K562 (cell line): ENCODE data around the gene POLN. TPM values are rescaled to one million over a fixed set of nuclear protein-coding genes. Genes with fewer than 3 reads are reported as not detected.

Source experiments
- ATAC-seq: fragments of 200-7000 bp; cut with Tn5 transposase; 3 replicates; pipeline ENCODE4 v1.9.1; 2020; ENCODE audit warnings: moderate library complexity
- BruUV-seq: library from RNA; stranded (reverse); fragments of 400-500 nt; replicated peaks from 2 replicates; lab custom pipeline; 2021; lab: Mats Ljungman, UMichigan
- CTCF ChIA-PET: fragments of 300-600 bp; formaldehyde crosslinking; extraction: SDS; loops from one replicate; lab custom pipeline; 2021; ENCODE audit warnings: low intra/inter-chr PET ratio; lab: Yijun Ruan, JAX
- POLR2A ChIA-PET: fragments of 300-600, 350-650 bp; sonication (Branson Sonifier 250); formaldehyde crosslinking; extraction: SDS; loops from one replicate; lab custom pipeline; 2021; ENCODE audit warnings: antibody characterized with exemption, inconsistent platforms; lab: Yijun Ruan, JAX
- DNase-seq, 4 experiments: peaks; one replicate each; pipeline versions ENCODE4 v3.0.0 to v3.0.0-alpha.2; 2011 to 2018; ENCODE audit warnings: low spot score in 3 of 4, mixed read lengths in 3 of 4; ENCODE audit errors: extremely low read depth in 1 of 4
- FAIRE-seq: peaks from 2 replicates; lab custom pipeline; 2011; peaks lifted over from hg19 to GRCh38; lab: Jason Lieb, UNC
- H2AFZ ChIP-seq: 2 replicates; pipeline ENCODE4 v1.6.0; 2011; ENCODE audit warnings: low read depth, low read length, control low read depth, inconsistent platforms
- H3K27ac ChIP-seq: fragments of 200-600 bp; 3 replicates; pipeline ENCODE4 v1.8.0; 2011; ENCODE audit warnings: low read depth, mild to moderate bottlenecking, control low read depth, inconsistent platforms, low read length, moderate library complexity, mixed read lengths; ENCODE audit errors: extremely low read depth
- H3K27me3 ChIP-seq, 2 experiments: fragments of 300-600 bp in 1 of 2; 2 replicates in 1 of 2; 3 replicates in 1 of 2; pipeline versions ENCODE4 v1.6.0 to v1.8.0; 2011; ENCODE audit warnings: inconsistent platforms in 2 of 2, low read length in 2 of 2, mild to moderate bottlenecking in 1 of 2, mixed read lengths in 1 of 2, moderate library complexity in 1 of 2; ENCODE audit not compliant: control insufficient read depth in 2 of 2, insufficient read depth in 2 of 2
- H3K36me3 ChIP-seq: fragments of 300-600 bp; 3 replicates; pipeline ENCODE4 v1.8.0; 2011; ENCODE audit warnings: mild to moderate bottlenecking, low read length, inconsistent platforms; ENCODE audit not compliant: control insufficient read depth, insufficient read depth
- H3K4me1 ChIP-seq, 2 experiments: fragments of 200-600 bp in 1 of 2; replicated peaks in 1 of 2; 2 replicates in 1 of 2; 3 replicates in 1 of 2; pipeline versions ENCODE4 v1.5.1 to v1.8.0; 2011; ENCODE audit warnings: inconsistent platforms in 2 of 2, low read length in 2 of 2, mild to moderate bottlenecking in 1 of 2, mixed read lengths in 1 of 2, moderate library complexity in 1 of 2; ENCODE audit not compliant: control insufficient read depth in 2 of 2, insufficient read depth in 2 of 2
- H3K4me2 ChIP-seq: 2 replicates; pipeline ENCODE4 v1.6.1; 2011; ENCODE audit warnings: low read length, control low read depth, inconsistent platforms, mixed read lengths; ENCODE audit not compliant: insufficient read depth
- H3K4me3 ChIP-seq: fragments of 200-600 bp; sonication (generic), shearing (Covaris generic); 2 replicates; pipeline ENCODE4 v1.5.1; 2016; ENCODE audit warnings: control low read depth, inconsistent platforms
- H3K79me2 ChIP-seq: fragments of 200-600 bp; 3 replicates; pipeline ENCODE4 v1.8.0; 2011; ENCODE audit warnings: low read length, inconsistent platforms; ENCODE audit not compliant: control insufficient read depth, insufficient read depth
- H3K9ac ChIP-seq, 2 experiments: 2 replicates each; pipeline versions ENCODE4 v1.6.0 to v1.6.1; 2011; ENCODE audit warnings: low read depth in 2 of 2, low read length in 2 of 2, control low read depth in 1 of 2, inconsistent platforms in 1 of 2, mild to moderate bottlenecking in 1 of 2, mixed read lengths in 1 of 2; ENCODE audit not compliant: insufficient read depth in 1 of 2
- H3K9me1 ChIP-seq: one replicate; pipeline ENCODE4 v1.6.0; 2011; ENCODE audit warnings: inconsistent platforms, mild to moderate bottlenecking, low read length, moderate library complexity; ENCODE audit not compliant: control insufficient read depth, insufficient read depth
- H3K9me3 ChIP-seq: replicated peaks from 2 replicates; pipeline ENCODE4 v1.5.1; 2011; ENCODE audit warnings: low read depth, low read length, inconsistent platforms; ENCODE audit not compliant: control insufficient read depth, insufficient read depth
- H4K20me1 ChIP-seq: replicated peaks from 2 replicates; pipeline ENCODE4 v1.6.1; 2011; ENCODE audit warnings: low read length, inconsistent platforms, mixed read lengths; ENCODE audit not compliant: control insufficient read depth, insufficient read depth
- CREB3 ChIP-seq: fragments of 450-650 bp; conservative IDR thresholded peaks from 2 replicates; pipeline ENCODE4 v1.6.1; 2016; ENCODE audit warnings: missing genetic modification characterization, low read depth, mild to moderate bottlenecking, missing compliant biosample characterization, moderate library complexity
- CREBBP ChIP-seq: IDR thresholded peaks from one replicate; pipeline ENCODE4 v1.6.1; 2012; ENCODE audit warnings: low read depth, mild to moderate bottlenecking, control low read depth, inconsistent platforms, low read length
- EZH2 ChIP-seq: IDR thresholded peaks from 2 replicates; pipeline ENCODE4 v1.6.1; 2012; ENCODE audit warnings: low read depth, mild to moderate bottlenecking, inconsistent platforms, low read length, borderline replicate concordance
- HMGN3 ChIP-seq: IDR thresholded peaks from 2 replicates; pipeline ENCODE4 v1.6.1; 2011; ENCODE audit warnings: borderline replicate concordance, low read depth, mild to moderate bottlenecking, mixed read lengths, low read length; ENCODE audit not compliant: insufficient read length; ENCODE audit errors: extremely low read depth
- KAT2B ChIP-seq: IDR thresholded peaks from one replicate; pipeline ENCODE4 v1.6.1; 2012; ENCODE audit warnings: low read depth, mild to moderate bottlenecking, control low read depth, inconsistent platforms, low read length, moderate library complexity
- MBD2 ChIP-seq: sonication (generic); IDR thresholded peaks from 2 replicates; pipeline ENCODE4 v1.6.1; 2016; ENCODE audit warnings: low read depth, borderline replicate concordance
- RFX5 ChIP-seq: IDR thresholded peaks from 2 replicates; pipeline ENCODE4 v1.6.1; 2011; ENCODE audit warnings: low read depth, mild to moderate bottlenecking, improper control_type of control experiment, low read length
- STAT5A ChIP-seq: IDR thresholded peaks from 2 replicates; pipeline ENCODE4 v1.6.1; 2012; ENCODE audit warnings: low read length, inconsistent platforms, borderline replicate concordance
- ZNF134 ChIP-seq: fragments of 250-450 bp; sonication (Bioruptor Pico); conservative IDR thresholded peaks from 2 replicates; pipeline ENCODE4 v1.4.0; 2020
- ZNF780A ChIP-seq: fragments of 250-450 bp; sonication (Bioruptor Pico); IDR thresholded peaks from 2 replicates; pipeline ENCODE4 v1.5.0; 2021; ENCODE audit warnings: mild to moderate bottlenecking
- WGBS: fragments of 100-300 bp; shearing (Covaris generic); methylation state at CpG from one replicate; pipeline ENCODE4 v1.1.6; 2016; ENCODE audit warnings: low coverage, mixed read lengths; ENCODE audit not compliant: insufficient coverage; ENCODE audit errors: missing lambda C conversion rate; 5-methylcytosine and 5-hydroxymethylcytosine counted together
- in situ Hi-C: fragments of 300-500 bp; cut with MboI; formaldehyde crosslinking; loops from 4 replicates; pipeline ENCODE4 v1.15.0; 2018; ENCODE audit warnings: inconsistent platforms, mixed read lengths
- intact Hi-C: fragments of 100-400 bp; cut with micrococcal nuclease; formaldehyde crosslinking; loops from 2 replicates; pipeline ENCODE4 v1.14.2; 2022
- polyA plus RNA-seq, 8 experiments: library from polyadenylated mRNA; depleted of rRNA in 4 of 8; stranded (reverse) in 5 of 8; unstranded in 3 of 8; fragments of >200 nt; fragmentation: Nextera tagmentation in 2 of 8; fragmentation: Illumina TruSeq in 1 of 8; extraction: Ambion mirVana in 2 of 8; extraction: Trizol in 1 of 8; gene quantifications; 2 replicates each; pipeline versions ENCODE4 v1.2.1 to v1.2.3, GENCODE V29; 2011 to 2014; ENCODE audit warnings: inconsistent platforms in 1 of 8, missing spikeins in 1 of 8
- total RNA-seq, 7 experiments: library from RNA; depleted of rRNA in 6 of 7; stranded (reverse); fragments of >200 nt in 6 of 7; fragmentation: Illumina TruSeq in 2 of 7; extraction: Trizol in 2 of 7; gene quantifications; 2 replicates each; pipeline versions ENCODE4 v1.2.1 to v1.2.3, GENCODE V29; 2011 to 2021; ENCODE audit warnings: low replicate concordance in 1 of 7
- TF ChIP-seq, protein P1 (sequence below): fragments of 250-450 bp; sonication (Bioruptor Pico); IDR thresholded peaks from 2 replicates; pipeline ENCODE4 v1.4.0; 2020; ENCODE audit warnings: mild to moderate bottlenecking, moderate library complexity
- TF ChIP-seq, protein P2 (sequence below), 3 experiments: fragments of 200-800 bp in 1 of 3; sonication (Bioruptor generic) in 1 of 3; sonication (generic) in 1 of 3; formaldehyde crosslinking in 1 of 3; IDR thresholded peaks; 2 replicates each; pipeline versions ENCODE4 v1.6.1 to v1.8.0; 2016 to 2022; ENCODE audit warnings: mild to moderate bottlenecking in 2 of 3, missing compliant biosample characterization in 2 of 3, missing genetic modification characterization in 2 of 3, missing genetic modification reagents in 1 of 3
- TF ChIP-seq, protein P3 (sequence below): sonication (generic); formaldehyde crosslinking; IDR thresholded peaks from 2 replicates; pipeline ENCODE4 v1.8.1; 2023; ENCODE audit warnings: mild to moderate bottlenecking, missing genetic modification reagents

POLN gene
- total and polyA plus RNA-seq, 9 of the 15 experiments (the other 6 are each of a cell fraction or from before 2014, with no cell fraction given), result 0.08 to 0.91 (median 0.32) TPM

DNA sequence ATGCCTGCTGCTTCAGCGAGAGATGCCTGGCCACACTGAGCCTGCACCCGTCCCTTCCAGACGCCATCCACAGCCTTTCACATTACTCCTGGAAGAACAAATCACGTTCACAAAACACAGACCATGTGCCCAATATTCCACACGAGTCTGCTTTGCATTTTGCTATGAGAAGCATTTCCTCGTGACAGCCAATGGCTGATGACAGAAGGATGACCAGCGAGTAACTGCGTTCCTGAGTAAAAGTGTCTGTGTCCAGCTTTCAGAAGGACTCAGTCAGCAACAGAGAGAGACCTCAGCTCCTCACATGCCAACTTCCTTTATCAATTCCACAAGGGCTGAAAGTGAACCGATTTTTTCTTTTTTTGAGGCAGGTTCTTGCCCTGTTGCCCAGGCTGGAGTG is 163.3 kb downstream of the POLN start:
- in situ Hi-C loops, result no loop called here
- H3K9ac ChIP-seq, result no peak overlapping the region

More for the DNA sequence above, 163.3 kb downstream of the POLN start:
- ChIA-PET CTCF (no interaction called here), POLR2A (interaction anchor here (1.0 kb wide), 1 partner anchor 11 kb away, joined by 3 read pairs; no protein-coding TSS in a partner anchor)
- Histone ChIP-seq H4K20me1 (no peaks in the 10 kb centered on the region), H3K9me3 (no peaks in the 10 kb centered on the region), H3K36me3 (no peaks in the 10 kb centered on the region), H3K27ac (no peak overlapping the region), H3K4me3 (no peak overlapping the region), H3K27me3 (peaks cover 14 to 48% of the 10 kb centered on the region in 2 experiments; a peak in 4 of 5 replicates), H3K79me2 (no peaks in the 10 kb centered on the region), H3K9me1 (no peaks in the 10 kb centered on the region), H3K4me2 (no peak overlapping the region), H3K4me1 (peaks cover 0 to 29% of the 10 kb centered on the region in 2 experiments; a peak in 2 of 5 replicates), H2AFZ (no peak overlapping the region)
- FAIRE-seq (no peak), DNase-seq (no peak), ATAC-seq (no peak)
- BruUV-seq, result no TSS peak
- intact Hi-C loops, result no loop called here
- 8% methylated on average over 9 of the region's 9 CpGs for WGBS
- TF ChIP-seq, protein P1, sequence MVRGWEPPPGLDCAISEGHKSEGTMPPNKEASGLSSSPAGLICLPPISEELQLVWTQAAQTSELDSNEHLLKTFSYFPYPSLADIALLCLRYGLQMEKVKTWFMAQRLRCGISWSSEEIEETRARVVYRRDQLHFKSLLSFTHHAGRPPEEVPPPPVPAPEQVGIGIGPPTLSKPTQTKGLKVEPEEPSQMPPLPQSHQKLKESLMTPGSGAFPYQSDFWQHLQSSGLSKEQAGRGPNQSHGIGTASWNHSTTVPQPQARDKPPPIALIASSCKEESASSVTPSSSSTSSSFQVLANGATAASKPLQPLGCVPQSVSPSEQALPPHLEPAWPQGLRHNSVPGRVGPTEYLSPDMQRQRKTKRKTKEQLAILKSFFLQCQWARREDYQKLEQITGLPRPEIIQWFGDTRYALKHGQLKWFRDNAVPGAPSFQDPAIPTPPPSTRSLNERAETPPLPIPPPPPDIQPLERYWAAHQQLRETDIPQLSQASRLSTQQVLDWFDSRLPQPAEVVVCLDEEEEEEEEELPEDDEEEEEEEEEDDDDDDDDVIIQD (CRISPR knock-in tag), result no peak
- TF ChIP-seq RFX5, result no peak
- TF ChIP-seq EZH2, result no peak
- TF ChIP-seq, protein P2, sequence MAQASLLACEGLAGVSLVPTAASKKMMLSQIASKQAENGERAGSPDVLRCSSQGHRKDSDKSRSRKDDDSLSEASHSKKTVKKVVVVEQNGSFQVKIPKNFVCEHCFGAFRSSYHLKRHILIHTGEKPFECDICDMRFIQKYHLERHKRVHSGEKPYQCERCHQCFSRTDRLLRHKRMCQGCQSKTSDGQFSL (CRISPR knock-in tag; IDR thresholded peaks at IDR 0.05), result no peak
- TF ChIP-seq, protein P2 (tag; IDR thresholded peaks at IDR 0.05), result no peak
- TF ChIP-seq CREBBP, result no peak
- no peak for TF ChIP-seq STAT5A
- TF ChIP-seq HMGN3, result no peak
- TF ChIP-seq CREB3 (tag), result no peak
- TF ChIP-seq ZNF134 (CRISPR knock-in tag), result no peak
- no peak for TF ChIP-seq MBD2
- no peak for TF ChIP-seq KAT2B
- TF ChIP-seq, protein P3, sequence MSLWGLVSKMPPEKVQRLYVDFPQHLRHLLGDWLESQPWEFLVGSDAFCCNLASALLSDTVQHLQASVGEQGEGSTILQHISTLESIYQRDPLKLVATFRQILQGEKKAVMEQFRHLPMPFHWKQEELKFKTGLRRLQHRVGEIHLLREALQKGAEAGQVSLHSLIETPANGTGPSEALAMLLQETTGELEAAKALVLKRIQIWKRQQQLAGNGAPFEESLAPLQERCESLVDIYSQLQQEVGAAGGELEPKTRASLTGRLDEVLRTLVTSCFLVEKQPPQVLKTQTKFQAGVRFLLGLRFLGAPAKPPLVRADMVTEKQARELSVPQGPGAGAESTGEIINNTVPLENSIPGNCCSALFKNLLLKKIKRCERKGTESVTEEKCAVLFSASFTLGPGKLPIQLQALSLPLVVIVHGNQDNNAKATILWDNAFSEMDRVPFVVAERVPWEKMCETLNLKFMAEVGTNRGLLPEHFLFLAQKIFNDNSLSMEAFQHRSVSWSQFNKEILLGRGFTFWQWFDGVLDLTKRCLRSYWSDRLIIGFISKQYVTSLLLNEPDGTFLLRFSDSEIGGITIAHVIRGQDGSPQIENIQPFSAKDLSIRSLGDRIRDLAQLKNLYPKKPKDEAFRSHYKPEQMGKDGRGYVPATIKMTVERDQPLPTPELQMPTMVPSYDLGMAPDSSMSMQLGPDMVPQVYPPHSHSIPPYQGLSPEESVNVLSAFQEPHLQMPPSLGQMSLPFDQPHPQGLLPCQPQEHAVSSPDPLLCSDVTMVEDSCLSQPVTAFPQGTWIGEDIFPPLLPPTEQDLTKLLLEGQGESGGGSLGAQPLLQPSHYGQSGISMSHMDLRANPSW (CRISPR knock-in tag), result no peak
- TF ChIP-seq ZNF780A (CRISPR knock-in tag), result no peak
